HL-60/S4 treated with retinoic acid at 250 ng/mL for 4 days and 3 days (cell line): ENCODE measurements around the gene PDIA5.

Experiments used
- in situ Hi-C: fragments of 300-500 bp; cut with MboI; formaldehyde crosslinking; loops from 2 replicates; pipeline ENCODE4 v1.7.0; 2022; ENCODE audit warnings: low sequenced_read_pairs

The PDIA5 gene

GRCh38 chr3:123039178-123039577 is 27.6 kb upstream of the PDIA5 start:
- in situ Hi-C loops, result no loop called here

- in situ Hi-C loops, result no loop called here
These were observed 24.4 kb upstream of the PDIA5 start for GRCh38 chr3:123042413-123042812.

- in situ Hi-C loops, result no loop called here
These were observed 21.7 kb upstream of the PDIA5 start for GRCh38 chr3:123044981-123045763.

- in situ Hi-C loops, result no loop called here
These were observed 20.4 kb upstream of the PDIA5 start for GRCh38 chr3:123046262-123047061.

- in situ Hi-C loops, result no loop called here
These were observed 19.8 kb upstream of the PDIA5 start for GRCh38 chr3:123047062-123047319.

GRCh38 chr3:123048480-123049237 is 18.2 kb upstream of the PDIA5 start:
- in situ Hi-C loops, result no loop called here

- in situ Hi-C loops, result no loop called here
These were observed 16.2 kb upstream of the PDIA5 start for GRCh38 chr3:123050666-123051065.

GRCh38 chr3:123053107-123053506 is 13.7 kb upstream of the PDIA5 start:
- in situ Hi-C loops, result no loop called here

GRCh38 chr3:123054109-123054778 is 12.6 kb upstream of the PDIA5 start:
- in situ Hi-C loops, result no loop called here

- in situ Hi-C loops, result no loop called here
These were observed 11.9 kb upstream of the PDIA5 start for GRCh38 chr3:123054931-123055330.

GRCh38 chr3:123055352-123055751 is 11.5 kb upstream of the PDIA5 start:
- in situ Hi-C loops, result no loop called here

- in situ Hi-C loops, result no loop called here
These were observed 8.3 kb upstream of the PDIA5 start for GRCh38 chr3:123058505-123058904.

- in situ Hi-C loops, result no loop called here
These were observed 6.8 kb upstream of the PDIA5 start for GRCh38 chr3:123060054-123060453.

GRCh38 chr3:123061856-123062255 is 5.0 kb upstream of the PDIA5 start:
- in situ Hi-C loops, result no loop called here

GRCh38 chr3:123063034-123063433 is 3.8 kb upstream of the PDIA5 start:
- in situ Hi-C loops, result no loop called here

GRCh38 chr3:123064506-123064905 is 2.3 kb upstream of the PDIA5 start:
- in situ Hi-C loops, result no loop called here

- in situ Hi-C loops, result no loop called here
These were observed 1.9 kb upstream of the PDIA5 start for GRCh38 chr3:123064914-123065313.

- in situ Hi-C loops, result no loop called here
These were observed 278 bp upstream of the PDIA5 start for GRCh38 chr3:123066599-123066895.

GRCh38 chr3:123067689-123068600 is 1.1 kb downstream of the PDIA5 start:
- in situ Hi-C loops, result no loop called here

GRCh38 chr3:123068601-123069381 is 2.0 kb downstream of the PDIA5 start:
- in situ Hi-C loops, result no loop called here
